Hepatocyte (in vitro differentiated cells): ENCODE data around the gene DOCK3. TPM values are rescaled to one million over a fixed set of nuclear protein-coding genes. Genes with fewer than 3 reads are reported as not detected.
A peak's percentile ranks its signal among the peaks of the same experiment; 100 is the strongest.
"Not testable (repeated sequence)": the region's sequence is repeated elsewhere in the genome, so short reads cannot be mapped to it uniquely, and the experiment has no call there.

Experiments used
- DNase-seq: peaks from one replicate; pipeline ENCODE4 v3.0.0-alpha.2; 2016; ENCODE audit warnings: low spot score
- H2AFZ ChIP-seq: fragments of 200-600 bp; sonication (generic); 2 replicates; pipeline ENCODE4 v1.6.0; 2016; ENCODE audit warnings: antibody characterized with exemption, mild to moderate bottlenecking
- H3K27ac ChIP-seq: fragments of 200-600 bp; sonication (generic); 2 replicates; pipeline ENCODE4 v1.5.1; 2016; ENCODE audit warnings: mild to moderate bottlenecking
- H3K27me3 ChIP-seq: fragments of 200-600 bp; sonication (generic); 2 replicates; pipeline ENCODE4 v1.6.1; 2016
- H3K36me3 ChIP-seq: fragments of 200-600 bp; sonication (generic); replicated peaks from 2 replicates; pipeline ENCODE4 v1.5.1; 2016; ENCODE audit warnings: low read depth; ENCODE audit not compliant: insufficient read depth
- H3K4me1 ChIP-seq: fragments of 200-600 bp; sonication (generic); 2 replicates; pipeline ENCODE4 v1.5.1; 2016; ENCODE audit warnings: mild to moderate bottlenecking, moderate library complexity; ENCODE audit not compliant: insufficient read depth
- H3K4me2 ChIP-seq: fragments of 200-600 bp; sonication (generic); 2 replicates; pipeline ENCODE4 v1.6.0; 2016
- H3K4me3 ChIP-seq: fragments of 200-600 bp; sonication (generic); 2 replicates; pipeline ENCODE4 v1.5.1; 2016; ENCODE audit warnings: mild to moderate bottlenecking
- H3K79me2 ChIP-seq: fragments of 200-600 bp; sonication (generic); 2 replicates; pipeline ENCODE4 v1.6.0; 2017; ENCODE audit warnings: mild to moderate bottlenecking
- H3K9me2 ChIP-seq: fragments of 200-600 bp; sonication (generic); replicated peaks from 2 replicates; pipeline ENCODE4 v1.6.0; 2017; ENCODE audit warnings: mild to moderate bottlenecking; ENCODE audit not compliant: insufficient read depth
- H3K9me3 ChIP-seq: fragments of 200-600 bp; sonication (generic); 2 replicates; pipeline ENCODE4 v1.5.1; 2016; ENCODE audit warnings: low read depth, mild to moderate bottlenecking
- H4K20me1 ChIP-seq: fragments of 200-600 bp; sonication (generic); 2 replicates; pipeline ENCODE4 v1.6.0; 2016; ENCODE audit warnings: mild to moderate bottlenecking; ENCODE audit not compliant: insufficient read depth, poor library complexity, severe bottlenecking
- EZH2 ChIP-seq: fragments of 200-600 bp; sonication (generic); IDR thresholded peaks from 2 replicates; pipeline ENCODE4 v1.6.1; 2016; ENCODE audit warnings: antibody characterized with exemption, mild to moderate bottlenecking, borderline replicate concordance
- EZH2phosphoT487 ChIP-seq: fragments of 200-600 bp; sonication (generic); IDR thresholded peaks from one replicate; pipeline ENCODE4 v1.6.1; 2018; ENCODE audit warnings: antibody characterized with exemption, mild to moderate bottlenecking, low read depth, moderate library complexity; ENCODE audit not compliant: unreplicated experiment, severe bottlenecking
- WGBS: methylation state at CpG from one replicate; pipeline ENCODE4 v1.1.6; 2016; ENCODE audit warnings: low lambda C conversion rate; ENCODE audit errors: missing lambda C conversion rate; 5-methylcytosine and 5-hydroxymethylcytosine counted together
- polyA plus RNA-seq: library from polyadenylated mRNA; unstranded; fragments of >200 nt; fragmentation: Nextera tagmentation; extraction: Ambion mirVana; gene quantifications from 2 replicates; pipeline ENCODE4 v1.2.1, GENCODE V29; 2016
- total RNA-seq: library from RNA; depleted of rRNA; stranded (reverse); fragments of >200 nt; gene quantifications from 2 replicates; pipeline ENCODE4 v1.2.3, GENCODE V29; 2014
- TF ChIP-seq, protein P1 (sequence below): fragments of 200-600 bp; sonication (generic); IDR thresholded peaks from 2 replicates; pipeline ENCODE4 v1.5.1; 2016; ENCODE audit warnings: antibody characterized with exemption, mild to moderate bottlenecking; ENCODE audit not compliant: poor library complexity

The DOCK3 gene
- total and polyA plus RNA-seq, 2 experiments from 2014 or later = 0.77 to 1.6 TPM

DNA sequence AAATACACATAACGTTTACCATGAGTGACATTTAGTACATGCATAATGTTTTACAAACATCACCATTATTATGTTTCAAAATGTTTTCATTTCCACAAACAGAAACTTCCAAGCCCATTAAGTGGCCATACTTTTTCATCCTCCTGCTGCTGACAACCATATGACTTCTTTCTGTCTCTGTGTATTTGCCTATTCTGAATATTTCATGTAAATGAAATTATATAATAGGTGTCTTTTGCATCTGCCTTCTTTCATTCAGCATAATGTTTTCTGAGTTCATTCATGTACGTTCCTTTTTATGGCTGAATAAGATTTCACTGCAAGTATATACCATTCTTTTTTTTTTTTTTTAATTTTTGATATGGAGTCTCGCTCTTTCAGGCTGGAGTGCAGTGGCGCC, 209.0 kb downstream of the DOCK3 start:
- Histone ChIP-seq H2AFZ (no peak overlapping the region), H3K9me2 (no peaks in the 10 kb centered on the region), H3K4me2 (no peak overlapping the region), H3K9me3 (no peaks in the 10 kb centered on the region), H3K27me3 (no peaks in the 10 kb centered on the region), H3K36me3 (no peaks in the 10 kb centered on the region), H3K4me1 (no peaks in the 10 kb centered on the region), H3K4me3 (no peak overlapping the region), H3K79me2 (no peaks in the 10 kb centered on the region), H3K27ac (no peak overlapping the region), H4K20me1 (no peaks in the 10 kb centered on the region)
- 92% methylated on average over 4 of the region's 4 CpGs for WGBS
- TF ChIP-seq EZH2 = no peak
- no peak for TF ChIP-seq EZH2phosphoT487
- TF ChIP-seq, protein P1, sequence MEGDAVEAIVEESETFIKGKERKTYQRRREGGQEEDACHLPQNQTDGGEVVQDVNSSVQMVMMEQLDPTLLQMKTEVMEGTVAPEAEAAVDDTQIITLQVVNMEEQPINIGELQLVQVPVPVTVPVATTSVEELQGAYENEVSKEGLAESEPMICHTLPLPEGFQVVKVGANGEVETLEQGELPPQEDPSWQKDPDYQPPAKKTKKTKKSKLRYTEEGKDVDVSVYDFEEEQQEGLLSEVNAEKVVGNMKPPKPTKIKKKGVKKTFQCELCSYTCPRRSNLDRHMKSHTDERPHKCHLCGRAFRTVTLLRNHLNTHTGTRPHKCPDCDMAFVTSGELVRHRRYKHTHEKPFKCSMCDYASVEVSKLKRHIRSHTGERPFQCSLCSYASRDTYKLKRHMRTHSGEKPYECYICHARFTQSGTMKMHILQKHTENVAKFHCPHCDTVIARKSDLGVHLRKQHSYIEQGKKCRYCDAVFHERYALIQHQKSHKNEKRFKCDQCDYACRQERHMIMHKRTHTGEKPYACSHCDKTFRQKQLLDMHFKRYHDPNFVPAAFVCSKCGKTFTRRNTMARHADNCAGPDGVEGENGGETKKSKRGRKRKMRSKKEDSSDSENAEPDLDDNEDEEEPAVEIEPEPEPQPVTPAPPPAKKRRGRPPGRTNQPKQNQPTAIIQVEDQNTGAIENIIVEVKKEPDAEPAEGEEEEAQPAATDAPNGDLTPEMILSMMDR = no peak
- DNase-seq = no peak

- no peaks in the 10 kb centered on the region for H3K27me3 ChIP-seq
- no peaks in the 10 kb centered on the region for H3K79me2 ChIP-seq
- no peak overlapping the region for H3K4me2 ChIP-seq
- no peaks in the 10 kb centered on the region for H3K9me3 ChIP-seq
- H3K27ac ChIP-seq = no peak overlapping the region
- no peaks in the 10 kb centered on the region for H3K36me3 ChIP-seq
- no peak overlapping the region for H2AFZ ChIP-seq
- H4K20me1 ChIP-seq = no peaks in the 10 kb centered on the region
- TF ChIP-seq EZH2 (no peak), EZH2phosphoT487 (no peak)
- TF ChIP-seq, protein P1 = peak; percentile 23
- no peak for DNase-seq
- 74% methylated on average over 5 of the region's 5 CpGs for WGBS
- H3K9me2 ChIP-seq = no peaks in the 10 kb centered on the region
- H3K4me1 ChIP-seq = no peaks in the 10 kb centered on the region
- no peak overlapping the region for H3K4me3 ChIP-seq
These were observed 210.5 kb downstream of the DOCK3 start for GRCh38 chr3:50885070-50885850.

GRCh38 chr3:50890688-50891344, 216.1 kb downstream of the DOCK3 start:
- Histone ChIP-seq H2AFZ (no peak overlapping the region), H3K79me2 (no peaks in the 10 kb centered on the region), H3K27me3 (no peaks in the 10 kb centered on the region), H3K27ac (no peak overlapping the region), H3K4me1 (no peaks in the 10 kb centered on the region), H3K9me3 (no peaks in the 10 kb centered on the region), H3K36me3 (no peaks in the 10 kb centered on the region), H3K9me2 (no peaks in the 10 kb centered on the region), H4K20me1 (no peaks in the 10 kb centered on the region), H3K4me2 (no peak overlapping the region), H3K4me3 (no peak overlapping the region)
- 39% methylated on average over 3 of the region's 3 CpGs for WGBS
- DNase-seq = no peak
- TF ChIP-seq EZH2phosphoT487 = no peak

DNA sequence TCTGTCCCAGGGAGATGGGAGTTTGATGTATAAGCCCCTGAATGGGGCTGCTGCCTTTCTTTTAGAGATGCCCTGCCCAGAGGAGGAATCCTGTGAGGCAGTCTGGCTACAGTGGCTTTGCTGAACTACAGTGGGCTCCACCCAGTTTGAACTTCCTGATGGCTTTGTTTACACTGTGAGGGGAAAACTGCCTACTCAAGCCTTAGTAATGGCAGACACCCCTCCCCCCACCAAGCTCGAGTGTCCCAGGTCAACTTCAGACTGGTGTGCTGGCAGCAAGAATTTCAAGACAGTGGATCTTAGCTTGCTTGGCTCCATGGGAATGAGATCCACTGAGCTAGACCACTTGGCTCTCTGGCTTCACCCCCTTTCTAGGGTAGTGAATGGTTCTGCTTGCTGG, 226.4 kb downstream of the DOCK3 start:
- H3K4me2 ChIP-seq, H3K4me1 ChIP-seq, H4K20me1 ChIP-seq, H3K36me3 ChIP-seq, H2AFZ ChIP-seq, H3K27me3 ChIP-seq, H3K9me2 ChIP-seq, H3K79me2 ChIP-seq, H3K4me3 ChIP-seq, H3K9me3 ChIP-seq, H3K27ac ChIP-seq: not testable (repeated sequence)
- 0% methylated on average over 1 of the region's 1 CpG for WGBS
- DNase-seq = peak; percentile 61
